ENCODE data around the gene GLDN. TPM values are rescaled to one million over a fixed set of nuclear protein-coding genes. Genes with fewer than 3 reads are reported as not detected.

The GLDN gene
- total RNA-seq, 1 experiment from 2014 or later = 0.77 TPM

GRCh38 chr15:51450001-51450400 is 108.5 kb downstream of the GLDN start (continued):
- TF ChIP-seq NFE2L1 (CRISPR knock-in tag; IDR thresholded peaks at IDR 0.05) = no peak
- TF ChIP-seq, protein P1, sequence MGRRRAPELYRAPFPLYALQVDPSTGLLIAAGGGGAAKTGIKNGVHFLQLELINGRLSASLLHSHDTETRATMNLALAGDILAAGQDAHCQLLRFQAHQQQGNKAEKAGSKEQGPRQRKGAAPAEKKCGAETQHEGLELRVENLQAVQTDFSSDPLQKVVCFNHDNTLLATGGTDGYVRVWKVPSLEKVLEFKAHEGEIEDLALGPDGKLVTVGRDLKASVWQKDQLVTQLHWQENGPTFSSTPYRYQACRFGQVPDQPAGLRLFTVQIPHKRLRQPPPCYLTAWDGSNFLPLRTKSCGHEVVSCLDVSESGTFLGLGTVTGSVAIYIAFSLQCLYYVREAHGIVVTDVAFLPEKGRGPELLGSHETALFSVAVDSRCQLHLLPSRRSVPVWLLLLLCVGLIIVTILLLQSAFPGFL (CRISPR knock-in tag; IDR thresholded peaks at IDR 0.05; ENCODE audit: borderline replicate concordance) = no peak
- no peak for TF ChIP-seq ATF2 (CRISPR knock-in tag; IDR thresholded peaks at IDR 0.05; ENCODE audit: borderline replicate concordance, low read depth)
- TF ChIP-seq AR (CRISPR knock-in tag; IDR thresholded peaks at IDR 0.05) = no peak
- TF ChIP-seq ZNF232 (CRISPR knock-in tag; IDR thresholded peaks at IDR 0.05) = no peak
- TF ChIP-seq NR2C2 (CRISPR knock-in tag; IDR thresholded peaks at IDR 0.05) = no peak
- no peak for TF ChIP-seq SMAD4 (CRISPR knock-in tag; IDR thresholded peaks at IDR 0.05)
- no peak for TF ChIP-seq PRRX2 (CRISPR knock-in tag; IDR thresholded peaks at IDR 0.05)
- no peak for TF ChIP-seq AFF4 (CRISPR knock-in tag; IDR thresholded peaks at IDR 0.05; ENCODE audit: borderline replicate concordance)
- TF ChIP-seq, protein P2, sequence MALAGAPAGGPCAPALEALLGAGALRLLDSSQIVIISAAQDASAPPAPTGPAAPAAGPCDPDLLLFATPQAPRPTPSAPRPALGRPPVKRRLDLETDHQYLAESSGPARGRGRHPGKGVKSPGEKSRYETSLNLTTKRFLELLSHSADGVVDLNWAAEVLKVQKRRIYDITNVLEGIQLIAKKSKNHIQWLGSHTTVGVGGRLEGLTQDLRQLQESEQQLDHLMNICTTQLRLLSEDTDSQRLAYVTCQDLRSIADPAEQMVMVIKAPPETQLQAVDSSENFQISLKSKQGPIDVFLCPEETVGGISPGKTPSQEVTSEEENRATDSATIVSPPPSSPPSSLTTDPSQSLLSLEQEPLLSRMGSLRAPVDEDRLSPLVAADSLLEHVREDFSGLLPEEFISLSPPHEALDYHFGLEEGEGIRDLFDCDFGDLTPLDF (CRISPR knock-in tag; IDR thresholded peaks at IDR 0.05) = no peak

Small RNAs within 50 kb of the gene (microRNA-seq; reads per million reads assigned to microRNA genes)
- gene MIR7973-1 (ENCODE audit: borderline number of aligned reads) = not detected
- not detected for gene MIR7973-2 (ENCODE audit: borderline number of aligned reads)

Other genes with a start within 250 kb of the GLDN start
- gene TNFAIP8L3, start 246.7 kb upstream of the GLDN start, total RNA-seq (2021) = 0.25 to 0.39 TPM (median 0.34 TPM) in 3 replicates
- gene CYP19A1, start 3.1 kb upstream of the GLDN start, total RNA-seq (2021) = not detected in 3 replicates

All from WTC11 (cell line).